IPS-NIHi11 (cell line): ENCODE data around the gene KLHL17.
A peak's percentile ranks its signal among the peaks of the same experiment; 100 is the strongest.

Source experiments
- DNase-seq: peaks from one replicate; pipeline ENCODE4 v3.0.0; 2012; ENCODE audit warnings: mixed read lengths, low spot score

The KLHL17 gene

DNA sequence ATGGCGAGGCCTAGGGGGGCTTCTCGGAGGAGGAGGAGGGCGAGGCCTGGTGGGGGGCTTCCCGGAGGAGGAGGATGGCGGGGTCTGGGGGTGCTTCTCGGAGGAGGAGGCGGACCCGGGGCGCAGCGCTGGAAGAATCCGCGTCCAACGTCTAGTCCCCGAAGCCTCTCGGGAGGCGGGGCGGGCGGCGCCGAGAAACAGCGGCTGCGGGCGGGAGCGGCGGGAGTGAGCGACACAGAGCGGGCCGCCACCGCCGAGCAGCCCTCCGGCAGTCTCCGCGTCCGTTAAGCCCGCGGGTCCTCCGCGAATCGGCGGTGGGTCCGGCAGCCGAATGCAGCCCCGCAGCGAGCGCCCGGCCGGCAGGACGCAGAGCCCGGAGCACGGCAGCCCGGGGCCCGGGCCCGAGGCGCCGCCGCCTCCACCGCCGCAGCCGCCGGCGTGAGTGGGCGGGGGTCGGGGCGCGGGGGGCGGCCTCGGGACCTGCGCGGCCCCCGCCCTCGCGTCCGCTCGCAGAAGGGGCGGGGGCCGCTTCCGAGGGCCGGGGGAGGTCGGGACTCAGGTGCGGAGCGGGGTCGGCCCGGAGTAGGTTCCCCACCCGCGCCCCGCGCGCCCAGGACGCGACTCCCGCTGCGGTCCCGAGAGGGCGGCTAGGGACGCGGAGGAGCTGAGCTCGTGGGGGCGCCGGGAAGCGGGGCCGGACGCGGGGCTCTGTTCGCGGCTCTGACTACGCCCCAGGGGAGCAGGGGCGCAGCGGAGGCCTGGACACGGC lies at the start of gene KLHL17:
KLHL17 (plus strand) TSS at position 222 of the 769 bp plus-strand sequence; CDS start at position 332, 110 bp downstream.
- DNase-seq: peak; percentile 94

DNA sequence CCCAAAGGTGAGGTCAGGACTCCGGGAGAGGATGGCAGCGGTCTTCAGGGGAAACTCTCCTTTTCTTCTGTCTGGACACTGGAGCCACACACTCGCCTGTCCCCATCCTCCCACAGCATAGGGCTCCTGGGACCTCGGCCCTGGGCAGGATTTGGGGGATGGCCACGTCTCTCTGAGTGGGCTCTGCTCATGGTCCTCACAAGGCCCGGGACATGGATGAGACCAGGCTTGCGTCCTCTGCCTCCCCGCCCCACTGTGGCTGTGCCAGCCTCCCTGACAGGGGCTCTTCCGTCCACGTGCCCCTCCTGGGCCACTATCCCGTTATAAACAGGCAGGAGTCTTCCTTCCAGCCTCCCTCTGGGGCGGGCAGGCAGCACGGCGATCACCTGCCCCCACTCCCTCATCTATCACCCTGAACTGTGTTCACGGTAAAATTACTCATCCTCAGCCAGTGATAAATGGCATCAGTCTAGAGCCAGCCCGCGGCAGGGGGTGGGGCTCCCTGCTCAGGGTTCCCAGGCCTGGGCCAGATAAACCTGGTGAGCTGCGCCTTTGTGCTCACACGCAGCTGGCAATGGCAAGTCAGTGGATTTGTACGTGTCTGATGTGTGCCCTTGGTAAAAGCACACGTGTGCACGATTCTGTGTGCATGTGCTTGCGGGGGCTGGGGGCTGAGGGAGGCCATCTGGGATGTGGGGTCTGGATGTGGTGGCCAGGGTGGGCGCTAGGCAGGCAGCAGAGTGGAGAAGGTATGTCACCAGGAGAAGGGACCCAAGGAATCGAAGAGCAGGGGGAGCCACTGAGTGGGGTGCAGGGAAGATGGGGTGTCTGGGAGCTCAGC lies 49.3 kb upstream of the KLHL17 start:
- no peak for DNase-seq

GRCh38 chr1:911875-912739 lies 48.3 kb upstream of the KLHL17 start:
- no peak for DNase-seq

GRCh38 chr1:912740-913301 lies 47.6 kb upstream of the KLHL17 start:
- peak; percentile 76 for DNase-seq

DNA sequence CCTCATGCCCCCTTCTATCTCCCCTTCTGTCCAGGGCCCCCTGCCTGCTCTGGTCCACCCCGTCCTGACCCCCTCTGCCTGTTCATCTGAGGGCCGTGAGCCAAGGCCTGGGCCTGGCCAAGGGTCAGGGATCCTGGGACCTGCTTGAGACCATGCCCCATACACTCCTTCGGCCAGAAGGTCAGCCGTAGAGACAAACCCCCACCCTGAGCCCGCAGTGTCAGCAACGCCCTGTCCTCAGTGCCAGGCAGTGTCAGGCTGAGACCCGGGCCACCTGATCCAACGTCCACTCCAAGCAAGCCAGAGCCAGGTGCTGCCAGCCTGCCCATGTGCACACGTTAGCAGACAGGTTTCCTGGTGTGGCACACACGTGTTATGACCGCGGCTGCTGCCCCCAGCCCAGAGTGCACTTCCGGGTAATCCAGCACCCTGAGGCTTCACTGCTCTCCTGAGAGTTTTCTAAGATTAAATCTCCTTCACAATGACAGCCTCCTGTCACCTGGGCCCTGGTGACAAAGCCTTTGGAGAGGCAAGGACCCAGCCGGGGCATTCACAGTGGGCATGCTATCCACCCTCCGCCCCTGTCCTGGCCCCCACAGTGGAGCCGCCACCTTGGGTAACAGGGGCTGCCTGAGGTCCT lies 46.8 kb upstream of the KLHL17 start:
- no peak for DNase-seq

GRCh38 chr1:914131-914890 lies 46.1 kb upstream of the KLHL17 start:
- no peak for DNase-seq

- DNase-seq: no peak
These were observed 45.5 kb upstream of the KLHL17 start for GRCh38 chr1:914891-915280.

- no peak for DNase-seq
These were observed 44.9 kb upstream of the KLHL17 start for GRCh38 chr1:915295-916172.

- no peak for DNase-seq
These were observed 44.0 kb upstream of the KLHL17 start for GRCh38 chr1:916173-917075.

GRCh38 chr1:917076-917459 lies 43.3 kb upstream of the KLHL17 start:
- DNase-seq: no peak

DNA sequence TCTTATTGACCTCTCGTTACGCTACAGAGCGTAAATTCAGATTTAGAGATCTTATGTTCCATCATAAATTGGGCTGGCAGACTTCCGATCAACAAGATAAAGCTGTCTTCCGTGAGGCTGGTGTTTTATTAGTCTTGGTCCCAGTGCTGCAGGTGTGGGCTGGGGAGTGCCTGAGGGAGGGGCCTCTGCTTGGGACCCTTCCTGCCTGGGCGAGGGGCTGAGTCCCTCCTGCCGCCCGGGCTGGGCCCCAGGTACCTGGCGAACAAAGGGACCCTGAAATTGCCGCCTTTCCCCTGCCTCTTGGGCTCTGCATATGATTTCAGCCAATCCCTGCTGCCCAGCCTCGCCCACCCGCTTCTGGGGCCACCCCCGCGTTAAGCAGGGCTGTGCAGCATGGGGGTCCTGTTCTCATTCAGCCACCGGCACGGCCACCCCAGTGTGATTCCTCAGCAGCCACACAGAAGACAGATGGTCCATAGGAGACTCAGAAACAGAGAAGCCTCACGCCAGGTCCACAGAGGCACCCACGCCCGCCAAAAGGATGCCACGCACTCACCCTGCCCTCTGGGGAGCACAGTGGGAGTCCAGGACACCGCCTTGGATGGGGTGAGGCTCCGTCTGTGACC lies 42.8 kb upstream of the KLHL17 start:
- no peak for DNase-seq

GRCh38 chr1:918353-918752 lies 42.0 kb upstream of the KLHL17 start:
- DNase-seq: no peak

DNA sequence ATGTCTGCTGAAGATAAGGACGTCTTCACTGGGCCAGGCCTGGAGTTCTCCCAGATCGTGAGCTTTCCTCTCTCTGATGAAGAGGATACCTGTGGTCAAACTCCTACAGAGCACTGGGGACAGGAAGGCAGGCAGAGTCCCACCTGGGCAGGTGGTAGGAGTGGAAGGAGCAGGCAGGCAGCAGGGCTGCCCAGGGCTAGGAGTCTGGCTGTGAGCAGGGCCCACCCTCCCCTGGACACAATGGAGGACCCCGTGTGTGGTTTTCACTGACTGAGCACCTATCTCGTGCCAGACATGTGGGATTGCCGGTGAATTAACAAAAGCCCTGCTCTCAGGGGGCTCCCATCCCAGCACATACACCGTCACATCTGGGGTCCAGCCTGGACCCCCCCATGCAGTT lies 41.5 kb upstream of the KLHL17 start:
- no peak for DNase-seq

- DNase-seq: no peak
These were observed 41.0 kb upstream of the KLHL17 start for GRCh38 chr1:919271-919872.

GRCh38 chr1:920010-920409 lies 40.4 kb upstream of the KLHL17 start:
- no peak for DNase-seq

- DNase-seq: no peak
These were observed 39.9 kb upstream of the KLHL17 start for GRCh38 chr1:920521-920920.

DNA sequence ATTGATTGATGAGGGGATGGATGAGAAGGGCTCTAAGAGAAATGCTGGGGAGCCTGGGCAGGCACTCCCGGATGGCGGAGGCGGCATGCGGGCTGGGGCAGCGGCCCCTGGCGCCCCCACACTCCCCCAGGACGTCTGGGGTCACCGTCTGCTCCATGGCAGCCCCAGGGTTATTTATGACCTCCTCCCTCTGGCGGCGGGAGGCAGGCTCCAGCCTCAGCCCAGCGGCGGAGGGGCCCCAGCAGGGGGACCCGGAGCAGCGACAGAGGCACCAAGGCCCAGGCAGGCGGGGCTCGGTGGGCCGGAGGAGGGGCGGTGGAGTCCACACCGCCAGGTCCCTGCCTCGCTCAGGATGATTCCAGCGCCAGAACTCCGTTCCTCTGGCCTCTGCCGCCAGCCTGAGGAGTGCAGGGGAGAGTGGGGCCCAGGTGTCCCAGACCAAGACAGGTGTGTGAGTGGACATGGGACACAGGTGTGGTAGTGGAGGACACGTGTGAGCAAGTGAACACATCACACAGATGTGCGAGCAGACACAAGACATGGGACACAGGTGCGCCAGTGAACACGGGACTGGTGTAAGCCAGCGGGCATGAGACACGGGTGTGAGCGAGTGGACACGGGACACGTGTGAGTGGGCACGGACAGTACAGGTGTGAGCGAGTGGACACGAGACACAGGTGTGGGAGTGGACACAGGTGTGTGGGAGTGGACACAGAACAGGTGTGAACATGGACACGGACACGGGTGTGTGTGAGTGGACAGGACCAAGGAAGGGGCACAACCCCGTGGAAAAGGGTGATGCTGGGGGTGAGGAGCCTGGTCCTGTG lies 39.2 kb upstream of the KLHL17 start:
- DNase-seq: peak; percentile 94
